HG02981 (cell line): ENCODE data around the gene NUP50.

ENCODE experiments used
- ATAC-seq: cut with Tn5 transposase; IDR thresholded peaks from one replicate; pipeline ENCODE4 v1.9.1; 2021; ENCODE audit warnings: mild to moderate bottlenecking, moderate library complexity; ENCODE audit not compliant: unreplicated experiment

Gene NUP50

GRCh38 chr22:45225732-45226502 lies 62.2 kb downstream of the NUP50 start:
- no peak for ATAC-seq

- ATAC-seq, result no peak
Observed at GRCh38 chr22:45226503-45227186, 62.9 kb downstream of the NUP50 start.

GRCh38 chr22:45227645-45228400 lies 64.1 kb downstream of the NUP50 start:
- no peak for ATAC-seq

- no peak for ATAC-seq
Observed at GRCh38 chr22:45228401-45228754, 64.7 kb downstream of the NUP50 start.

- ATAC-seq, result no peak
Observed at GRCh38 chr22:45229181-45229580, 65.5 kb downstream of the NUP50 start.

- ATAC-seq, result no peak
Observed at GRCh38 chr22:45230026-45230721, 66.4 kb downstream of the NUP50 start.

GRCh38 chr22:45231293-45231692 lies 67.6 kb downstream of the NUP50 start:
- ATAC-seq, result no peak

GRCh38 chr22:45233386-45233785 lies 69.7 kb downstream of the NUP50 start:
- ATAC-seq, result no peak

- ATAC-seq, result no peak
Observed at GRCh38 chr22:45233827-45234226, 70.1 kb downstream of the NUP50 start.

- ATAC-seq, result peak; percentile 71
Observed at GRCh38 chr22:45235101-45235777, 71.5 kb downstream of the NUP50 start.

GRCh38 chr22:45235851-45236342 lies 72.2 kb downstream of the NUP50 start:
- ATAC-seq, result no peak

GRCh38 chr22:45237065-45237990 lies 73.6 kb downstream of the NUP50 start:
- no peak for ATAC-seq
